Suprapubic skin (tissue), 3 donors: ENCODE data around the gene ARL13B.
"Not testable (repeated sequence)": the region's sequence is repeated elsewhere in the genome, so short reads cannot be mapped to it uniquely, and the experiment has no call there.

ENCODE experiments used
- CTCF ChIP-seq, 2 donors: fragments of 200-600 bp in 1 of 2; fragments of 450-650 bp in 1 of 2; sonication (generic) in 1 of 2; IDR thresholded peaks; one replicate each; pipeline ENCODE4 v1.5.1; 2016 to 2019; ENCODE audit warnings: antibody characterized with exemption in 2 of 2, mild to moderate bottlenecking in 1 of 2, moderate library complexity in 1 of 2
- POLR2A ChIP-seq, 2 donors: fragments of 450-650 bp; IDR thresholded peaks; one replicate each; pipeline ENCODE4 v1.6.1; 2017; ENCODE audit warnings: antibody characterized with exemption in 2 of 2, mild to moderate bottlenecking in 2 of 2, moderate library complexity in 2 of 2

- not testable (repeated sequence) for TF ChIP-seq CTCF, POLR2A (IDR thresholded peaks at IDR 0.05)
These were observed 30.0 kb upstream of the ARL13B start for GRCh38 chr3:93949958-93950357.
